Endometrium (tissue), 2 donors: ENCODE data around the gene CACNG3.
"Not testable (repeated sequence)": the region's sequence is repeated elsewhere in the genome, so short reads cannot be mapped to it uniquely, and the experiment has no call there.

Experiments
- FAIRE-seq: peaks from 2 replicates; lab custom pipeline; 2012; peaks lifted over from hg19 to GRCh38; lab: Jason Lieb, UNC
- donor health status: control.
- donor health status: control.

The CACNG3 gene

GRCh38 chr16:24279982-24280515 is 23.9 kb downstream of the CACNG3 start:
- no peak for FAIRE-seq

- FAIRE-seq, result no peak
These were observed 25.3 kb downstream of the CACNG3 start for GRCh38 chr16:24281466-24281865.

- FAIRE-seq, result no peak
These were observed 26.0 kb downstream of the CACNG3 start for GRCh38 chr16:24282141-24282540.

- FAIRE-seq, result no peak
These were observed 30.7 kb downstream of the CACNG3 start for GRCh38 chr16:24286741-24287405.

GRCh38 chr16:24288516-24288915 is 32.4 kb downstream of the CACNG3 start:
- FAIRE-seq, result no peak

GRCh38 chr16:24289166-24289700 is 33.1 kb downstream of the CACNG3 start:
- no peak for FAIRE-seq

- FAIRE-seq, result no peak
These were observed 35.8 kb downstream of the CACNG3 start for GRCh38 chr16:24291932-24292331.

GRCh38 chr16:24294131-24294530 is 38.0 kb downstream of the CACNG3 start:
- no peak for FAIRE-seq

GRCh38 chr16:24297375-24297774 is 41.2 kb downstream of the CACNG3 start:
- no peak for FAIRE-seq

GRCh38 chr16:24298548-24299167 is 42.5 kb downstream of the CACNG3 start:
- FAIRE-seq, result no peak

- FAIRE-seq, result not testable (repeated sequence)
These were observed 44.6 kb downstream of the CACNG3 start for GRCh38 chr16:24300750-24301149.

GRCh38 chr16:24302636-24303035 is 46.5 kb downstream of the CACNG3 start:
- no peak for FAIRE-seq

- no peak for FAIRE-seq
These were observed 52.1 kb downstream of the CACNG3 start for GRCh38 chr16:24308200-24308599.

- FAIRE-seq, result no peak
These were observed 53.4 kb downstream of the CACNG3 start for GRCh38 chr16:24309258-24310142.

- no peak for FAIRE-seq
These were observed 59.2 kb downstream of the CACNG3 start for GRCh38 chr16:24315343-24315742.

GRCh38 chr16:24318680-24319079 is 62.5 kb downstream of the CACNG3 start:
- FAIRE-seq, result no peak

- FAIRE-seq, result no peak
These were observed 63.1 kb downstream of the CACNG3 start for GRCh38 chr16:24319126-24319814.

- FAIRE-seq, result no peak
These were observed 66.0 kb downstream of the CACNG3 start for GRCh38 chr16:24322106-24322505.

- FAIRE-seq, result no peak
These were observed 68.3 kb downstream of the CACNG3 start for GRCh38 chr16:24324421-24324820.

- FAIRE-seq, result no peak
These were observed 72.8 kb downstream of the CACNG3 start for GRCh38 chr16:24328835-24329452.

- FAIRE-seq, result no peak
These were observed 76.0 kb downstream of the CACNG3 start for GRCh38 chr16:24332178-24332577.
